EH (cell line): ENCODE measurements around the gene CYP4A11.
"Not testable (repeated sequence)": the region's sequence is repeated elsewhere in the genome, so short reads cannot be mapped to it uniquely, and the experiment has no call there.

ENCODE experiments used
- DNase-seq: peaks from one replicate; pipeline ENCODE4 v3.0.0-alpha.2; 2015; ENCODE audit warnings: low read depth

Gene CYP4A11, protein sequence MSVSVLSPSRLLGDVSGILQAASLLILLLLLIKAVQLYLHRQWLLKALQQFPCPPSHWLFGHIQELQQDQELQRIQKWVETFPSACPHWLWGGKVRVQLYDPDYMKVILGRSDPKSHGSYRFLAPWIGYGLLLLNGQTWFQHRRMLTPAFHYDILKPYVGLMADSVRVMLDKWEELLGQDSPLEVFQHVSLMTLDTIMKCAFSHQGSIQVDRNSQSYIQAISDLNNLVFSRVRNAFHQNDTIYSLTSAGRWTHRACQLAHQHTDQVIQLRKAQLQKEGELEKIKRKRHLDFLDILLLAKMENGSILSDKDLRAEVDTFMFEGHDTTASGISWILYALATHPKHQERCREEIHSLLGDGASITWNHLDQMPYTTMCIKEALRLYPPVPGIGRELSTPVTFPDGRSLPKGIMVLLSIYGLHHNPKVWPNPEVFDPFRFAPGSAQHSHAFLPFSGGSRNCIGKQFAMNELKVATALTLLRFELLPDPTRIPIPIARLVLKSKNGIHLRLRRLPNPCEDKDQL

GRCh38 chr1:46941135-46941694 is at the start of gene CYP4A11:
CYP4A11 (minus strand) TSS chr1:46941476; CDS start chr1:46941433, 43 bp downstream.
- DNase-seq = no peak

GRCh38 chr1:46990541-46990940 is 49.3 kb upstream of the CYP4A11 start:
- DNase-seq = not testable (repeated sequence)

- DNase-seq = peak; percentile 2
Measured at GRCh38 chr1:46983830-46984586, 42.7 kb upstream of the CYP4A11 start.

DNA sequence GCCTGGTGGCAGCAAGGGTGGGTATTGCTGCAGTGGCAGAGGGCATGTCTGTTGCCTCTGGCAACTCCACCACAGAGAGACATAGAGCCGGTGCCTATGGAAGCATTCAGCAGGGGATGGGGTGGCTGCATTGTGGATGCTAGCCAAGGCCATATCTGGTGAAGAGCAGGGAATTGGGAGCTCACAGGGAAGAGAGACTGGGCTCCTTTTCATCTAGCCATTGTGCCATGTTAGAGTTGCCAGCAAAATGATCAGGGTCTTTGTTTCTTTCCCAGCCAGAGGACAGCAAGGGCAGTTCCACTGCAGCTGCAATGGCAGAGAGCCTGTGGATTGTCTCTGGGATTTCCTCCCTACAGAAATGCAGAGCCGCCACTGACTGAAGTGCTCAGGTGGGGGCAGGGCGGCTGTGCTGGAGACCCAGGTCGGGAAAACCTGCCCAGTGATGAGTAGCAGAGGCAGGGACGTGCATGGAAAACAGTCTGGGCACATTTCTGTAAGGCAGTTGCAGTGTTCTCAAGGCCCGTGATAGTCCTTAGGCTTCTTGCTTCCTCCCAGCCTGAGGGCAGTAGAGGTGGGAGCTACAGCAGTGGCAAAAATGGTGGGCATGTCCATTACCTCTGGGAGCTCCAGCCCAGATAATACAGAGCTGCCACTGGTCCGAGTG is 42.0 kb upstream of the CYP4A11 start:
- no peak for DNase-seq

DNA sequence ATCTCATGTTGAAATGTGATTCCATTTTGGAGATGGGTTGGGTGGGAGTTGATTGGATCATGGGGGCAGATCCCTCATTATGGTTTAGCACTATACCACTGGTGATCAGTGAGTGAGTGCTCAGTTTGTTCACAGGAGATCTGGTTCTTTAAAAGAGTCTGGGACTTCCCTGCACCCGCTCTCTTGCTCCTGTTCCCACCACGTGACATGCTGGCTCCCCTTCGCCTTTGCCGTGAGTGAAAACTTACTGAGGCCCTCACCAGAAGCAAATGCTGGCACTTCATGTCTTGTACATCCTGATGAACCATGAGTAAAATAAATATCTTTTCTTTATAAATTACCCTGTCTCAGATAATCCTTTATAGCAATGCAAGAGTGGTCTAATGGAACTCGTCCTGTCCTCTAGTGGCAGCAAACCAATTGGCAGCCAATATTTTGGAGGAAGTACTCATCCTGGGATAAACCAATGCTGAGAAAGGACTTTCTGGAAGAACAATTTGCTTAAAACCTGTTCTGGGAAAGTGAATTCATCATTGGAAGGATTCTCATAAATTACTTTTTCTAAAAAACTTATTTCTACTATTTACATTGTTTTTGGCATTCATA is 27.8 kb upstream of the CYP4A11 start:
- no peak for DNase-seq

- DNase-seq = not testable (repeated sequence)
Measured at GRCh38 chr1:46962272-46962671, 21.0 kb upstream of the CYP4A11 start.

DNA sequence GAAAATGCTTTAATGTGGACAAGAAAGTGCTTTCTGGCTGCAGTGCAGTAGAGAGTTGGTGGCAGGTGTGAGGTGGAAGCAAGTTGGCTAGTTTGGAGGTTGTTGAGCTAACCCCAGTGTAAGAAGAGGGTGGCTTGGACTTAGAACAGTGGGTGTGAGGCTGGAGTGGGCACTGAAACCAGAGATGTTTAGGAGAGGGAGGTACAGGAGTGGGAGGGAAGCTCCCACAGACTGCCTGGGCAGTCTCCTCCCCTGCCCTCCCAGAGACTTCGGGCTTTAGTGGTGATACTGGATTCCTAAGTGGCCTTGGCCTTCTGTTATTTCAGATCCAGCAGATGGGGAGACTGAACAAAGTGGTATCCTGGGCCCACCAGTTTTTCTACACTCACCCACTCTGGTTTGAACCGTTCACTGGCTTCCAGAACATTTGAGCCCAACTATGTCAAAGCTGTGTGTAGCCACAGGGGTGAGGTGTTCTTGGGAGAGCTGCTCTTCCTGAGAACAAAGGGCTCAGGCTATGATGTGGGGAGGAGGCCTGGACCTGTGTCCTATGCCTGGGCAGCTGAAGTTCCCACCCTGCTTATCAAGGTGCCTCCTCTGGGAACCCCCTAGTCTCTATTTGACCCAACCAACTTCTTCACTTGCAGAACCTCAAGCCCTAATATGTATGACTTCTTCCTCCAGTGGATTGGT is 19.9 kb upstream of the CYP4A11 start:
- DNase-seq = no peak

DNA sequence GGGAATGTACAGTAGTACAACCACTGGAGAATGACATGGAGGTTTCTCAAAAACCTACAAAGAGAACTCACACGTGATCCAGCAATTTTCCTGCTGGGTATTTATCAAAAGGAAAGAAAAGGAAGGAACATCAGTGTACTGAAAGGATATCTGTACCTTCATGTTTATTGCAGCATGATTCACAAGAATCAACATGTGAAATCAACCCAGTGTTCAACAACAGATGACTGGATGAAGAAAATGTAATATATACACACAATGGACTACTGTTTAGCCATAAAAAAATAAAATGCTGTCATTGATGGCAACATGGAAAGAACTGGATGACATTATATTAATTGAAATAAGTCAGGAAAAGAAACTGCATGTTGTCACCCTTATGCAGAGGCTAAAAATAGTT is 19.0 kb upstream of the CYP4A11 start:
- DNase-seq = no peak

GRCh38 chr1:46955116-46955515 is 13.8 kb upstream of the CYP4A11 start:
- DNase-seq = not testable (repeated sequence)

DNA sequence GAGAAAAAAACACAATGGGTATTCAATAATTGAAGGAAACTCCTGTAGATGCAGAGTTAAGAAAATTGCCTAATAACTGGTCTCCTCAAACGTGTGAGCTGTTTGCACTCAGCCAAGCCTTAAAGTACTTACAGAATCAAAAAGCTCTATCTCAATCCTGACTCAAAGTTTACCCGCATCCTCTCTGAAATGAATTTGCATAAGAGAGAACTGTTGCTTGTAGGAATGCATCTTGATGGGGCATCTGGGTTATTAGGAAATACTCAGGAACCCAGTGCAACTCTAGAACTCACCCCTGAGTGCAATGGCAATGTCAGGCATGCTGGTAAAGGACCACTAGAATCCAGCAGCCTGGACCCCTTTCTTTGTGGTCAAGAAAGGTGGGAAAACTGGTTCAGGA is 12.6 kb upstream of the CYP4A11 start:
- DNase-seq = not testable (repeated sequence)

- not testable (repeated sequence) for DNase-seq
Measured at GRCh38 chr1:46949417-46949666, 8.1 kb upstream of the CYP4A11 start.

- DNase-seq = no peak
Measured at GRCh38 chr1:46948629-46949416, 7.5 kb upstream of the CYP4A11 start.

DNA sequence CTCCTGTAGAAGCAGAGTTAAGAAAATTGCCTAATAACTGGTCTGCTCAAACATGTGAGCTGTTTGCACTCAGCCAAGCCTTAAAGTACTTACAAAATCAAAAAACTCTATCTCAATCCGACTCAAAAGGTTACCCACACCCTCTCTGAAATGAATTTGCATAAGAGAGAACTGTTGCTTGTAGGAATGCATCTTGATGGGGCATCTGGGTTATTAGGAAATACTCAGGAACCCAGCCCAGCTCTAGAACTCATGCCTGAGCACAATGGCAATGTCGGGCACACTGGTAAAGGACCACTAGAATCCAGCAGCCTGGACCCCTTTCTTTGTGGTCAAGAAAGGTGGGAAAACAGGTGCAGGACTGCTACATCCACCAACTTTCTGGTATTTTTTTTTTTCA is 6.4 kb upstream of the CYP4A11 start:
- DNase-seq = not testable (repeated sequence)

DNA sequence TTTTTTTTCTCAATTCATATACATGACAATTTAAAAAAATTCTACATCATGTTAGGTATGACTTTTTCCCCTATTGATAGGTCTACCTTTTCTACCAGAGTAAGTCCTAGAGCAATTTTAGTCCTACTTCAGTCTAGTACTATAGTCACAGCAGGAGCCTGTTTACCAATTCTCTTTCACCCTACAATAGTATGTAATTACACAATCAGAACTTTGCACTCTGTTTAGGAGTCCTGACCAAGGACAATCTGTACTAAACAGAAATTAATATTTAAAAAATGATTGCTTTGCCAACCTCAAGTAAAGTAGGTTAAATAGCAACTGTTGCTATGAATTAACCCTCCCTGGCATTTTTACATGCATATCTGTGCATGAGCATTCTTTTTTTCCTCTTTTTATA is 810 bp upstream of the CYP4A11 start:
- no peak for DNase-seq

DNA sequence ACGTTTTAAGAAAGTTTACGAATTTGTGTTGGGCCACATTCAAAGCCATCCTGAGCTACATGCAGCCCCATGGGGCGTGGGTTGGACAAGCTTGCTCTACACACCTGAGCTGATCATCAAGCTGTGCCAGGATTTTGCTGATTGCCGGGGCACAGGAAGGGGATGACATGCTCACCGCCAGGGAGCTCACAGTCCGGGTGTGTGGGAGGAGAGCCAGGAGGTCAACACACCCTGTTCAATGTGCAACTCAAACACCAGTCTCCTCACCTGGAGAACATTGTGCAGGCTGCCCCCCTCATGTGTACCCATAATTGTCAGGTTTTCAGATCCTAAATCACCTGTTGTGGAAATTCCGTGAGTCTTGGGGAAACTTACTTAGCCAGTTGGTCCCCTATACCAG is 969 bp downstream of the CYP4A11 start:
- DNase-seq = no peak

GRCh38 chr1:46937270-46937669 is 4.0 kb downstream of the CYP4A11 start:
- DNase-seq = no peak

- no peak for DNase-seq
Measured at GRCh38 chr1:46936788-46937187, 4.5 kb downstream of the CYP4A11 start.

- DNase-seq = not testable (repeated sequence)
Measured at GRCh38 chr1:46934852-46935251, 6.4 kb downstream of the CYP4A11 start.

DNA sequence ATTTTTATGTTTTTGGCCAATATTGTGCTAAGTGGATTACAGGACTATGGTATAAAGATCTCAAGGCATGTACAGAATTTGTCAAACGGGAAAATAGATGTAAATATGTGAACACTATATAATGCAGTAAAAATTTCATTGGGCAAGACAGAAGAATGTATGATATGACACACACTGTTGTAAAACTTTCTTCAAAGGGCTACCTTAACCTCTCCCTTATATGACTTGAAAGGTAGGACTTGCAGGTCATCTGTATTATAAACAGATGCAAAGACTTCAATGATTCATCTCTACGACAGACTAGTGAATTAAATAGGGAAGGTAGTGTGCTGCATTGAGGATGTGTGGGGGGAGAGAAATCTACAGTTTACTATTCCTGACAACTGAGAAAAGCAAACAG is 9.3 kb downstream of the CYP4A11 start:
- DNase-seq = not testable (repeated sequence)

DNA sequence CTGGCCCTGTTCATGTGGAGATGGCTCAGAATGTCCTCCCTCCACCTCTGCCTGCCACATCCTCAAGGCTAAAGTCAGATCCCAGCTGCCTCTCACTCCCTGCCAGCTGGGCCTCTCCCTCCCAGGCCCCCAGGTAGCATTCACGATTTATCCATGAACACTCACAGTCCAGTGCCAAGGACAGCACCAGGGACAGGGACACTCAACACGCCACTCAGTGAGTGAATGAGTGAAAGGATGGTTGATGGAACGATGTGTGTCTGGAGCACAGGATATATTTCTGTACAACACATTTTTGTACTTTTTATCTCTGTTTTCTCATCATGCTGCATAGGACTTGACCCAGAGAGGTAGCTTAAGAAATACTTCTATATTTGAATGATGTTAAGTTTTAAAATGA is 10.1 kb downstream of the CYP4A11 start:
- no peak for DNase-seq
